Esophagus muscularis mucosa (tissue), 3 donors: ENCODE data around the gene BACH1.

ENCODE experiments used
- CTCF ChIP-seq, 3 experiments: fragments of 200-600 bp in 2 of 3; fragments of 450-650 bp in 1 of 3; sonication (generic) in 2 of 3; IDR thresholded peaks; one replicate each; pipeline ENCODE4 v1.5.1; 2017 to 2019; ENCODE audit warnings: antibody characterized with exemption in 3 of 3, mild to moderate bottlenecking in 2 of 3, moderate library complexity in 1 of 3
- POLR2AphosphoS5 ChIP-seq, 2 donors: sonication (generic); formaldehyde crosslinking; IDR thresholded peaks; one replicate each; pipeline ENCODE4 v1.6.1; 2017; ENCODE audit warnings: antibody characterized with exemption in 2 of 2

GRCh38 chr21:29257701-29258100 is 41.0 kb upstream of the BACH1 start:
- no peak for TF ChIP-seq CTCF (IDR thresholded peaks at IDR 0.05)
- no peak for TF ChIP-seq POLR2AphosphoS5 (IDR thresholded peaks at IDR 0.05)
